Cardiac fibroblast (primary cell): ENCODE results near the gene NAA20.

Experiments
- DNase-seq, 2 donors: peaks; one replicate each; pipeline versions ENCODE4 v3.0.0 to v3.0.0-alpha.2; 2010; ENCODE audit warnings: low read depth in 2 of 2
- H3K4me3 ChIP-seq, 2 donors: replicated peaks in 1 of 2; 1 replicate in 1 of 2; 2 replicates in 1 of 2; pipeline ENCODE4 v1.5.1; 2011; ENCODE audit warnings: low read depth in 2 of 2, low read length in 2 of 2, mild to moderate bottlenecking in 2 of 2, moderate library complexity in 1 of 2
- CTCF ChIP-seq: IDR thresholded peaks from one replicate; pipeline ENCODE4 v1.5.1; 2011; ENCODE audit warnings: low read depth, mild to moderate bottlenecking, low read length, inconsistent platforms

Gene NAA20

GRCh38 chr20:20024942-20025341, 7.8 kb downstream of the NAA20 start:
- no peak overlapping the region for H3K4me3 ChIP-seq
- no peak for TF ChIP-seq CTCF
- DNase-seq: no peak

GRCh38 chr20:20027284-20027683, 10.1 kb downstream of the NAA20 start:
- TF ChIP-seq CTCF: no peak
- DNase-seq: no peak
- no peak overlapping the region for H3K4me3 ChIP-seq

- no peak for DNase-seq
- TF ChIP-seq CTCF: no peak
- no peak overlapping the region for H3K4me3 ChIP-seq
These were observed 14.6 kb downstream of the NAA20 start for GRCh38 chr20:20031790-20032189.

- H3K4me3 ChIP-seq: no peak overlapping the region
- peak in 1 of 2 donors; percentile 29 for DNase-seq
- no peak for TF ChIP-seq CTCF
These were observed 17.3 kb downstream of the NAA20 start for GRCh38 chr20:20034486-20034885.

- DNase-seq: no peak
- H3K4me3 ChIP-seq: no peak overlapping the region
- no peak for TF ChIP-seq CTCF
These were observed 19.6 kb downstream of the NAA20 start for GRCh38 chr20:20036756-20037155.

GRCh38 chr20:20037960-20038359, 20.8 kb downstream of the NAA20 start:
- no peak for TF ChIP-seq CTCF
- no peak overlapping the region for H3K4me3 ChIP-seq
- peak; percentile 55 to 65 for DNase-seq

- no peak for DNase-seq
- no peak for TF ChIP-seq CTCF
These were observed 21.4 kb downstream of the NAA20 start for GRCh38 chr20:20038586-20038985.

More at GRCh38 chr20:20038586-20038985, 21.4 kb downstream of the NAA20 start:
- no peak overlapping the region for H3K4me3 ChIP-seq
